Inflammatory macrophage (primary cell): ENCODE data around the gene SATB2.

ENCODE experiments used
- DNase-seq, 2 donors: peaks; one replicate each; pipeline ENCODE4 v3.0.0-alpha.2; 2020 to 2022

SATB2 gene

GRCh38 chr2:199404841-199405240, 52.9 kb downstream of the SATB2 start:
- DNase-seq, result no peak

GRCh38 chr2:199395311-199395710, 62.4 kb downstream of the SATB2 start:
- DNase-seq, result no peak

- DNase-seq, result no peak
These were observed 65.4 kb downstream of the SATB2 start for GRCh38 chr2:199392363-199392762.

GRCh38 chr2:199388728-199389268, 68.9 kb downstream of the SATB2 start:
- no peak for DNase-seq

GRCh38 chr2:199384043-199384442, 73.7 kb downstream of the SATB2 start:
- no peak for DNase-seq

- DNase-seq, result no peak
These were observed 74.7 kb downstream of the SATB2 start for GRCh38 chr2:199383021-199383420.

GRCh38 chr2:199382091-199382490, 75.6 kb downstream of the SATB2 start:
- DNase-seq, result no peak

- DNase-seq, result no peak
These were observed 76.2 kb downstream of the SATB2 start for GRCh38 chr2:199381531-199381930.

GRCh38 chr2:199378948-199379650, 78.6 kb downstream of the SATB2 start:
- no peak for DNase-seq

GRCh38 chr2:199370150-199370780, 87.5 kb downstream of the SATB2 start:
- no peak for DNase-seq

GRCh38 chr2:199366406-199366805, 91.3 kb downstream of the SATB2 start:
- DNase-seq, result no peak

GRCh38 chr2:199364153-199364552, 93.6 kb downstream of the SATB2 start:
- no peak for DNase-seq

GRCh38 chr2:199356412-199356811, 101.3 kb downstream of the SATB2 start:
- no peak for DNase-seq

- no peak for DNase-seq
These were observed 108.9 kb downstream of the SATB2 start for GRCh38 chr2:199348871-199349270.

GRCh38 chr2:199344012-199344411, 113.7 kb downstream of the SATB2 start:
- DNase-seq, result no peak

- DNase-seq, result no peak
These were observed 115.4 kb downstream of the SATB2 start for GRCh38 chr2:199342334-199342733.

GRCh38 chr2:199341123-199341522, 116.6 kb downstream of the SATB2 start:
- no peak for DNase-seq

GRCh38 chr2:199339891-199340605, 117.7 kb downstream of the SATB2 start:
- DNase-seq, result no peak

GRCh38 chr2:199336546-199336945, 121.2 kb downstream of the SATB2 start:
- no peak for DNase-seq

- DNase-seq, result no peak
These were observed 122.2 kb downstream of the SATB2 start for GRCh38 chr2:199335502-199335901.

- DNase-seq, result no peak
These were observed 128.3 kb downstream of the SATB2 start for GRCh38 chr2:199329466-199329865.

- DNase-seq, result no peak
These were observed 128.7 kb downstream of the SATB2 start for GRCh38 chr2:199329031-199329430.

GRCh38 chr2:199325881-199326280, 131.9 kb downstream of the SATB2 start:
- DNase-seq, result no peak

- DNase-seq, result no peak
These were observed 135.6 kb downstream of the SATB2 start for GRCh38 chr2:199322151-199322550.
